ENCODE measurements around the gene CD99L2. TPM values are rescaled to one million over a fixed set of nuclear protein-coding genes. Genes with fewer than 3 reads are reported as not detected.

The CD99L2 gene
- total RNA-seq, 4 donors from 2014 or later: 11.9 to 32.2 (median 23.9) TPM

DNA sequence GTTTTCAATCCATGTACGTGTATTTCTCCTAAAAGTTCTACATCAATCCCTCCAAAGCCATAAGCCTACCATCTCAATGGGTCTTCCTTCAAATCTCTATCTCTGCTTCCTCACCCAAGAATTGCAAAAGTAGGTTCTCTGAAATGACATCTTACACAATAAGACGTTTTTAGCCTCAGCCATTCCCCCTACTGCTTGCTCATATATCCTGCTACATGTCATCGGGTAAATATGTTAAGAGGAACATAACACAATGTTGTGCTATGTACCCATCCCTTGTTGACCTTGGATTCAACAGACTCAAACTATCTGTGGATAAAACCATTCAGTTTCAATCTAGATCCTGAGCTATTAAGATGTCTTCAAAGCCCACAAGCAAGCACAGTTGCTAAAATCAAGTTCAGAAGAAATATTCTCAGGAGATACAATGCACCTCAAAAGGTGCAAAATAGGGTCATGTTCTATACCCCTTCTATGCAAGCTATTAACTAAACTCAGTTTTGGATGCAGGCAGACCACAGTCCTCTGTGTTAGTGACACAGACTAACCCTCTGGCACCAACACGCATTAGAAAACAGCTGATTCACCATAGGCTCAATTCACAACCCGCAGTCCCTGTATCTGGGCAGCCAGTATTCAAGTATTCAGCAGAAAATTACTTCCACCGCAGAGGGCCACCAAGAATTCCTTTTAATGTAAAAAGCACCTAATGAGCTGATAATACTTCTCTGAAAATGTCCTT, 56.8 kb downstream of the CD99L2 start:
- DNase-seq: no peak
- no peak overlapping the region for H3K4me3 ChIP-seq

DNA sequence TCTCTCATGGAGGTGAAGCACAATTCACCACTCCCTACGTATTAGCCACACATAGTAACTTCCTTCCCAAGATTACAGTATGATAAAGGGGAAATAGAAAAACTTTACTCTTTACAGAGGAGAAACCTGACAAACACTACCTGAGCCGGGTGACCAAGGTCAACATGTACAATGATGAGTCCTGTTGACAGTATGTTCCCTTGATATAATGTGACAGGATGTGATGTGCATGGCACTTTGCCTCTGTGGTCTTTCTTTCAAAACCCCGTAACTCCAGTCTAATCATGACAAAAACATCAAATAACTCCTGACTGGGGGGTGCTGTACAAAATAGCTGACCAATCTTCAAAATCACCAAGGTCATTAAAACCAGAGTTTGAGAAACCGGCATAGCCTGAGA, 60.6 kb downstream of the CD99L2 start:
- no peaks in the 10 kb centered on the region for H3K9me3 ChIP-seq
- no peak overlapping the region for H3K27ac ChIP-seq
- H3K4me3 ChIP-seq: no peak overlapping the region
- no peak for DNase-seq
- peaks cover 0 to 8% (median 0%) of the 10 kb centered on the region in 4 donors for H3K4me1 ChIP-seq
- no peaks in the 10 kb centered on the region for H3K36me3 ChIP-seq
- TF ChIP-seq, protein P1, sequence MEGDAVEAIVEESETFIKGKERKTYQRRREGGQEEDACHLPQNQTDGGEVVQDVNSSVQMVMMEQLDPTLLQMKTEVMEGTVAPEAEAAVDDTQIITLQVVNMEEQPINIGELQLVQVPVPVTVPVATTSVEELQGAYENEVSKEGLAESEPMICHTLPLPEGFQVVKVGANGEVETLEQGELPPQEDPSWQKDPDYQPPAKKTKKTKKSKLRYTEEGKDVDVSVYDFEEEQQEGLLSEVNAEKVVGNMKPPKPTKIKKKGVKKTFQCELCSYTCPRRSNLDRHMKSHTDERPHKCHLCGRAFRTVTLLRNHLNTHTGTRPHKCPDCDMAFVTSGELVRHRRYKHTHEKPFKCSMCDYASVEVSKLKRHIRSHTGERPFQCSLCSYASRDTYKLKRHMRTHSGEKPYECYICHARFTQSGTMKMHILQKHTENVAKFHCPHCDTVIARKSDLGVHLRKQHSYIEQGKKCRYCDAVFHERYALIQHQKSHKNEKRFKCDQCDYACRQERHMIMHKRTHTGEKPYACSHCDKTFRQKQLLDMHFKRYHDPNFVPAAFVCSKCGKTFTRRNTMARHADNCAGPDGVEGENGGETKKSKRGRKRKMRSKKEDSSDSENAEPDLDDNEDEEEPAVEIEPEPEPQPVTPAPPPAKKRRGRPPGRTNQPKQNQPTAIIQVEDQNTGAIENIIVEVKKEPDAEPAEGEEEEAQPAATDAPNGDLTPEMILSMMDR (IDR thresholded peaks at IDR 0.05): no peak
- no peak for TF ChIP-seq POLR2A (IDR thresholded peaks at IDR 0.05)
- H3K27me3 ChIP-seq: no peaks in the 10 kb centered on the region

More for the DNA sequence above, 56.8 kb downstream of the CD99L2 start:
- Histone ChIP-seq H3K27ac (no peak overlapping the region), H3K4me1 (peaks cover 0 to 8% (median 0%) of the 10 kb centered on the region in 4 donors), H3K36me3 (no peaks in the 10 kb centered on the region), H3K9me3 (no peaks in the 10 kb centered on the region), H3K27me3 (no peaks in the 10 kb centered on the region)
- TF ChIP-seq, protein P1 (IDR thresholded peaks at IDR 0.05): no peak
- no peak for TF ChIP-seq POLR2A (IDR thresholded peaks at IDR 0.05)

DNA sequence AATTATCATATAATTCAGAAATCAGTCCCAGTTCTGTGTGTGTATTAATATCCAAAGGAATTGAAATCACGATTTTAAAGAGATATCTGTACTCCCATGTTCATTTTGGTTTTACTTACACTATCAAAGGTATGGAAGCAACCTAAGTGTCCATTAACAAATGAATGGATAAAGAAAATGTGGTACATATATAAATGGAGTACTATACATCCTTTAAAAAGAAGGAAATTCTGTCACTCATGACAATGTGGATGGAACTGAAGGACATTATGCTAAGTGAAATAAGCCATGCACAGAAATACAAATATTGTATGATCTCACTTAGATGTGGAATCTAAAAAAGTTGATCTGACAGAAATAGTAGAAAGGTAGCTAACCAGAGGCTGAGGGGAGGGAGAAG, 63.8 kb downstream of the CD99L2 start:
- H3K4me1 ChIP-seq: no peaks in the 10 kb centered on the region
- no peaks in the 10 kb centered on the region for H3K36me3 ChIP-seq
- no peak overlapping the region for H3K27ac ChIP-seq
- no peaks in the 10 kb centered on the region for H3K9me3 ChIP-seq
- TF ChIP-seq POLR2A (IDR thresholded peaks at IDR 0.05): no peak
- TF ChIP-seq, protein P1 (IDR thresholded peaks at IDR 0.05): no peak
- no peaks in the 10 kb centered on the region for H3K27me3 ChIP-seq
- no peak for DNase-seq
- no peak overlapping the region for H3K4me3 ChIP-seq

DNA sequence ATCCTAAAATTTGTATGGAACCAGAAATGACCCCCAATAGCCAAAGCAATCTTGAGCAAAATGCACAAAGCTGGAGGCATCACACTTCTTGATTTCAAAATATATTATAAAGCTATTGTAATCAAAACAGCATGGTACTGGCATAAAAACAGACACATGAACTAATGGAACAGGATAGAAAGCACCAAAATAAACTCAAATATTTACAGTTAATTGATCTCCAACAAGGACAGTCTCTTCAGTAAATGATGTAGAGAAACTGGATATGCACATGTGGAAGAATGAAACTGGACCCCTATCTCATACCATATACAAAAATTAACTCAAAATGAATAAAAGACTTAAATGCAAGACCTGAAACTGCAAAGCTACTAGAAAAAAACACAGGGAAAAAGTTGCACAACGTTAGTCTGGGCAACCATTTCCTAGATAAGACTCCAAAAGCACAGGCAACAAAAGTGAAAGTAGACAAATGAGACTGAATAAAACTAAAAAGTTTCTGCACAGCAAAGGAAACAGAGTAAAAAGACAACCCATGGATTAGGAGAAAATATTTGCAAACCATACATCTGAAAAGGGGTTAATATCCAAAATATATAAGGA, 64.9 kb downstream of the CD99L2 start:
- DNase-seq: no peak
- Histone ChIP-seq H3K36me3 (no peaks in the 10 kb centered on the region), H3K27me3 (no peaks in the 10 kb centered on the region), H3K4me3 (no peak overlapping the region), H3K27ac (no peak overlapping the region), H3K9me3 (no peaks in the 10 kb centered on the region), H3K4me1 (no peaks in the 10 kb centered on the region)
- TF ChIP-seq, protein P1 (IDR thresholded peaks at IDR 0.05): no peak
- TF ChIP-seq POLR2A (IDR thresholded peaks at IDR 0.05): no peak

DNA sequence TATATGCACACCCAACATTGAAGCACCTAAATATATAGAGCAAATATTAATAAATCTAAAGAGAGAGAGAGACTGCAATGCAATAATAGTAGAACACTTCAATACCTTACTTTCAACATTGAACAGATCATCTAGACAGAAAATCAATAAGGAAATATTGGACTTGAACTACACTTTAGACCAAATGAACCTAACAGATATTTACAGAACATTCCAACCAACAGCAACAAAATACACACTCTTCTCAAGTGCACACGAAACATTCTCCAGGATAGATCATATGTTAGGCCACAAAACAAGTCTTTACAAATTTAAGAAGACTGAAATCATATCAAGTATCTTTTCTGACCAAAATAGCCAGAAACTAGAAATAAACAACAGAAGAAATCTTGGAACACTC, 66.6 kb downstream of the CD99L2 start:
- Histone ChIP-seq H3K27ac (no peak overlapping the region), H3K4me3 (no peak overlapping the region), H3K9me3 (no peaks in the 10 kb centered on the region), H3K36me3 (no peaks in the 10 kb centered on the region), H3K4me1 (no peaks in the 10 kb centered on the region), H3K27me3 (no peaks in the 10 kb centered on the region)
- DNase-seq: no peak
- TF ChIP-seq, protein P1 (IDR thresholded peaks at IDR 0.05): no peak
- TF ChIP-seq POLR2A (IDR thresholded peaks at IDR 0.05): no peak
